Osteoblast (primary cell): ENCODE measurements around the gene COL6A1. TPM values are rescaled to one million over a fixed set of nuclear protein-coding genes. Genes with fewer than 3 reads are reported as not detected.
A peak's percentile ranks its signal among the peaks of the same experiment; 100 is the strongest.

Experiments used
- DNase-seq: peaks from one replicate; pipeline ENCODE4 v3.0.0; 2011; ENCODE audit warnings: low spot score, mixed read lengths; ENCODE audit not compliant: insufficient read length; ENCODE audit errors: missing footprints
- H2AFZ ChIP-seq: 2 replicates; pipeline ENCODE4 v1.6.0; 2011; ENCODE audit warnings: mild to moderate bottlenecking, low read length
- H3K27ac ChIP-seq: 2 replicates; pipeline ENCODE4 v1.5.1; 2011; ENCODE audit warnings: mild to moderate bottlenecking, low read depth, low read length, moderate library complexity
- H3K27me3 ChIP-seq: 2 replicates; pipeline ENCODE4 v1.6.0; 2012; ENCODE audit warnings: mild to moderate bottlenecking, control low read depth, inconsistent platforms, low read length, moderate library complexity; ENCODE audit not compliant: insufficient read depth
- H3K36me3 ChIP-seq: 2 replicates; pipeline ENCODE4 v1.5.1; 2011; ENCODE audit warnings: mild to moderate bottlenecking, low read length, control low read depth, moderate library complexity; ENCODE audit not compliant: insufficient read depth
- H3K4me1 ChIP-seq: 2 replicates; pipeline ENCODE4 v1.5.1; 2011; ENCODE audit warnings: mild to moderate bottlenecking, low read length, control low read depth, moderate library complexity; ENCODE audit not compliant: insufficient read depth
- H3K4me2 ChIP-seq: 2 replicates; pipeline ENCODE4 v1.6.0; 2011; ENCODE audit warnings: mild to moderate bottlenecking, low read length; ENCODE audit not compliant: insufficient read depth
- H3K4me3 ChIP-seq: fragments of 200-600 bp; sonication (generic); 3 replicates; pipeline ENCODE4 v1.5.1; 2012; ENCODE audit warnings: mild to moderate bottlenecking, low read length, inconsistent platforms; ENCODE audit not compliant: insufficient read depth
- H3K79me2 ChIP-seq: 2 replicates; pipeline ENCODE4 v1.6.0; 2012; ENCODE audit warnings: mild to moderate bottlenecking, low read length, control low read depth, inconsistent platforms; ENCODE audit not compliant: insufficient read depth
- H3K9me3 ChIP-seq: 2 replicates; pipeline ENCODE4 v1.5.1; 2011; ENCODE audit warnings: low read depth, low read length, control low read depth
- H4K20me1 ChIP-seq: 2 replicates; pipeline ENCODE4 v1.6.0; 2012; ENCODE audit warnings: mild to moderate bottlenecking, low read length, control low read depth; ENCODE audit not compliant: insufficient read depth
- CTCF ChIP-seq: IDR thresholded peaks from 2 replicates; pipeline ENCODE4 v1.5.1; 2011; ENCODE audit warnings: mild to moderate bottlenecking, low read depth, low read length, moderate library complexity; ENCODE audit errors: extremely low read depth
- total RNA-seq: library from RNA; depleted of rRNA; stranded (reverse); fragments of >200 nt; gene quantifications from 2 replicates; pipeline ENCODE4 v1.2.3, GENCODE V29; 2012

The COL6A1 gene
- total RNA-seq, 1 donor, result 1,612 TPM

DNA sequence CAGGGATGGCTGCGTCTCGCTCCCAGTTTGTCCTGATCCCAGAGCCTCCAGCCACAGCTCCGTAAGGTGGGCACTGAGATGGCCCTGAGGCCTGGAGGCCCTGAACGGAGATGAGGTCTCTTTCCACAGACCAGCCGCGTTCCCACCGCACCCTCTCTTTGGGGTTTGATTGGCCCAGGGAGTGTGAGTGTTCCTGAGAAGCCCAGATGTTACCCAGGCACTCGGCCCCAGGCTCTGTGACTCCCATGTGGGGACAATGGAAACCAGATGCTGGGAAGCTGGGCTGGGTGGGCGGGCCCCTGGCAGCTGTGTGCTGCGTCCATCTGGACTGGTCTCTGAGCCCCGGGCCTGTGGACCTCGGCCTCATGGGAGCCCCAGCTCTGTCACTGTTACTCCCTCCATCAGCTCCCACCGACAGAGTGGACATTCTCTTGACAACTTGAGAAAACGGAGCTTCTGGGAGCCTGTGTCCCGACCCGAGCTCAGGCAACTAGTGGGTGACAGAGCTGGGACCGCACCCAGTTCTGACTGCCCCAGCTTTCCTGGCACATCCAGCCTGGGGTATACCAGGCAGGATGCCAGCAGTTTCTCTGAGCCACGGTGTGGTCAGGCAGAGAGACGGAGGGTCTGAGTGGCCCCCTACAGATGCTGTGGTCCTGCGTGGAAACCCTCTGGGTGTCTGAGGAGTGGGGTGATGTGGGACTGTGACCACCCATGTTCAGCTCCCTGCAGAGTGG, 9.8 kb upstream of the COL6A1 start:
- Histone ChIP-seq H3K4me1 (peaks cover 36% of the 10 kb centered on the region), H3K27ac (peak overlapping the region; percentile 92)
- TF ChIP-seq CTCF, result no peak

DNA sequence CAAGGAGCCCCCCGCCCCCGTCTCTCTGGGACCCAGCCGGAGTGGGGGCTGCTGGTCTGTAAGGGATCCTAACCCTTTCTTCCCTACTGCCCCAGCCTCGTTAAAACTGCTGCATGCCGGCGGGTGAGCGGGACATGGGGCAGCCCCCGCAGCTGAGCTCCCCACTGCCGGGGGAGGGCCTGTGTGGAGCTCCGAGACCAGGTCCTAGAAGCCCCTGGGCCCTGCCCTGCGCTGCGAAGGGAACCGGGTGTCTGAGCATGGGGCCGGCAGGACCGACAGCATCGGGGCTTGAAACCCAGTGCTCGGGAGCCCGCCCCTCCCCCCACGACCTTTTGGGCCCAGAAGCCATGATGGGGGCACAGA, 9.2 kb upstream of the COL6A1 start:
- peak overlapping the region; percentile 90 for H3K4me2 ChIP-seq

More for the DNA sequence above, 9.8 kb upstream of the COL6A1 start:
- Histone ChIP-seq H3K4me3 (peak overlapping the region; percentile 73), H2AFZ (peak overlapping the region; percentile 70), H3K36me3 (no peaks in the 10 kb centered on the region), H3K9me3 (no peaks in the 10 kb centered on the region), H4K20me1 (no peaks in the 10 kb centered on the region), H3K27me3 (no peaks in the 10 kb centered on the region), H3K4me2 (peak overlapping the region; percentile 90), H3K79me2 (no peaks in the 10 kb centered on the region)
- DNase-seq, result peak; percentile 96

DNA sequence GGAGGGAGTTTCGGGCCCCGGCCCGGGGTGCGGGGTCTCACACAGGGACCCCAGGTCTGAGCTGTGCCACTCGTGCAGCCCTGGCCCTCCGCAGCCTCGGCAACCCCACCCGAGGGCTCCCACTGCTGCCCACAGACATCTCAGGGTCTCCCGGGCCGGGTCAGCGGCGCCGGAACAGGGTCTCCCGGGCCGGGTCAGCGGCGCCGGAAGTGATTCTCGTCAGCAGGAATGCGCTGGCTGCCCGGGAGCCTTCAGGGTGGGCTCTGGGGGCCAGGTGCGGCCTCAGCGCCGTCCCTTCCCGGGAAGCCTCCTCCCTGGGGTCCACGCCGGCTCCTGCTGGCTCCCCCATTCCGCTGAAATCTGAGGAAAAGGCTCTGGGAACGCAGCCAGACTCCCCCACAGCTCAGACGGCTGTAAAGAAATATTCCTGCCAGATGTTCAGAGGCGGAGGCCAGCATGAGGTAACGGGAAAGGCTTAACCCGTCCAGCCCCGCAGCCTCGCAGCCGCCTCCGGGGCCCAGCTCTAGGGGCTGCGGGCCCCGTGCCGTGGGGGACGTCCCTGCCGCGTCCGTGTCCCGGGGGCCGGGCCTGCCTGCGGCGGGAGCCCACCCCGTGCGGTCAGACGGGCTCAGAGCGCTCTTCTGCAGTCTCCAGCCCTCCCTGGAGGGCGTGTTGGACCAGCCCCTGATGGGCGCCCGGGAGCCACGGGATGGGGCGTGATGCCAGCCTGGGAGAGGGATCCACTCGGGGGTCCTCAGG, 8.7 kb upstream of the COL6A1 start:
- Histone ChIP-seq H3K4me1 (peaks cover 36% of the 10 kb centered on the region), H3K4me2 (peak overlapping the region; percentile 90), H3K4me3 (peak overlapping the region; percentile 73), H2AFZ (peak overlapping the region; percentile 10), H3K9me3 (no peaks in the 10 kb centered on the region), H3K27me3 (no peaks in the 10 kb centered on the region), H3K36me3 (no peaks in the 10 kb centered on the region), H3K27ac (peak overlapping the region; percentile 92), H3K79me2 (no peaks in the 10 kb centered on the region), H4K20me1 (no peaks in the 10 kb centered on the region)
- TF ChIP-seq CTCF, result no peak
- DNase-seq, result peak; percentile 96

More for the DNA sequence above, 9.2 kb upstream of the COL6A1 start:
- TF ChIP-seq CTCF, result no peak
- no peaks in the 10 kb centered on the region for H3K27me3 ChIP-seq
- H3K9me3 ChIP-seq, result no peaks in the 10 kb centered on the region
- peaks cover 36% of the 10 kb centered on the region for H3K4me1 ChIP-seq
- H2AFZ ChIP-seq, result peak overlapping the region; percentile 70
- H3K36me3 ChIP-seq, result no peaks in the 10 kb centered on the region
- peak overlapping the region; percentile 92 for H3K27ac ChIP-seq
- no peaks in the 10 kb centered on the region for H4K20me1 ChIP-seq
- no peaks in the 10 kb centered on the region for H3K79me2 ChIP-seq
- DNase-seq, result peak; percentile 81
- H3K4me3 ChIP-seq, result peak overlapping the region; percentile 73

DNA sequence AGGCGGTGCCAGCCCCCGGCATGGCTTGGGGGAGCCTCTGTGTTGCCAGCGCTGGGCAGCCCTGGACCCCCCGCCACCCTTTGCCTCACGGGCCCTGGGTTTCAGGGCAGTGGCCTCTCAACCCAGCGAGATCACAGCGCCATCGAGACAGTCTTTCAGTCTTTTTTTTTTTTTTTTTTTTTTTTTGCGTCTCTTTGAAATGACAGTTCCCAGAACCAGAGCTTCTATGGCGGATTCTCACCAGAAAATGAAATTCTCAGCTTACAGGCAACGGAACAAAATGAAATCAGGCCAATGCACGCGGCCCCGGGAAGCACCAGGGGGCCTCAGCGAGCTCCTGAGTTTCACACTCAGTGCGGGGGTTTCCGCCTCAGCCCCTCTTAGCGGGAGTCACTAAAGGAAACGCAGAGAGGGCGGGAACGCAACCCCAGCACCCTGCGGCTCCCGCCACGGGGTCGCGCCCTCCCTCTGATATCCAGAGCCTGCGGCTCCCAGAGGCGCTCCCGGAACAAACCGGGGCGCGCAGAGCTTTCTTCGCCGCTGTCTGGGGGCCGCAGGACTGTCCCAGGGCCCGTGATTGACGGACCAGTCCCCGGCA, 8.0 kb upstream of the COL6A1 start:
- Histone ChIP-seq H3K27me3 (no peaks in the 10 kb centered on the region), H3K4me1 (peaks cover 39% of the 10 kb centered on the region), H3K27ac (peak overlapping the region; percentile 92), H4K20me1 (no peaks in the 10 kb centered on the region), H3K4me3 (peak overlapping the region; percentile 73), H3K9me3 (no peaks in the 10 kb centered on the region), H2AFZ (peak overlapping the region; percentile 82), H3K36me3 (no peaks in the 10 kb centered on the region), H3K79me2 (no peaks in the 10 kb centered on the region), H3K4me2 (peak overlapping the region; percentile 90)
- peak; percentile 81 for TF ChIP-seq CTCF
- DNase-seq, result peak; percentile 97
